HG02885 (cell line): ENCODE measurements around the gene NKD1.
"Not testable (repeated sequence)": the region's sequence is repeated elsewhere in the genome, so short reads cannot be mapped to it uniquely, and the experiment has no call there.

Experiments
- ATAC-seq: cut with Tn5 transposase; IDR thresholded peaks from one replicate; pipeline ENCODE4 v1.9.1; 2021; ENCODE audit warnings: mild to moderate bottlenecking; ENCODE audit not compliant: unreplicated experiment, poor library complexity

NKD1 gene, protein sequence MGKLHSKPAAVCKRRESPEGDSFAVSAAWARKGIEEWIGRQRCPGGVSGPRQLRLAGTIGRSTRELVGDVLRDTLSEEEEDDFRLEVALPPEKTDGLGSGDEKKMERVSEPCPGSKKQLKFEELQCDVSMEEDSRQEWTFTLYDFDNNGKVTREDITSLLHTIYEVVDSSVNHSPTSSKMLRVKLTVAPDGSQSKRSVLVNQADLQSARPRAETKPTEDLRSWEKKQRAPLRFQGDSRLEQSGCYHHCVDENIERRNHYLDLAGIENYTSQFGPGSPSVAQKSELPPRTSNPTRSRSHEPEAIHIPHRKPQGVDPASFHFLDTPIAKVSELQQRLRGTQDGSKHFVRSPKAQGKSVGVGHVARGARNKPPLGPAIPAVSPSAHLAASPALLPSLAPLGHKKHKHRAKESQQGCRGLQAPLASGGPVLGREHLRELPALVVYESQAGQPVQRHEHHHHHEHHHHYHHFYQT

DNA sequence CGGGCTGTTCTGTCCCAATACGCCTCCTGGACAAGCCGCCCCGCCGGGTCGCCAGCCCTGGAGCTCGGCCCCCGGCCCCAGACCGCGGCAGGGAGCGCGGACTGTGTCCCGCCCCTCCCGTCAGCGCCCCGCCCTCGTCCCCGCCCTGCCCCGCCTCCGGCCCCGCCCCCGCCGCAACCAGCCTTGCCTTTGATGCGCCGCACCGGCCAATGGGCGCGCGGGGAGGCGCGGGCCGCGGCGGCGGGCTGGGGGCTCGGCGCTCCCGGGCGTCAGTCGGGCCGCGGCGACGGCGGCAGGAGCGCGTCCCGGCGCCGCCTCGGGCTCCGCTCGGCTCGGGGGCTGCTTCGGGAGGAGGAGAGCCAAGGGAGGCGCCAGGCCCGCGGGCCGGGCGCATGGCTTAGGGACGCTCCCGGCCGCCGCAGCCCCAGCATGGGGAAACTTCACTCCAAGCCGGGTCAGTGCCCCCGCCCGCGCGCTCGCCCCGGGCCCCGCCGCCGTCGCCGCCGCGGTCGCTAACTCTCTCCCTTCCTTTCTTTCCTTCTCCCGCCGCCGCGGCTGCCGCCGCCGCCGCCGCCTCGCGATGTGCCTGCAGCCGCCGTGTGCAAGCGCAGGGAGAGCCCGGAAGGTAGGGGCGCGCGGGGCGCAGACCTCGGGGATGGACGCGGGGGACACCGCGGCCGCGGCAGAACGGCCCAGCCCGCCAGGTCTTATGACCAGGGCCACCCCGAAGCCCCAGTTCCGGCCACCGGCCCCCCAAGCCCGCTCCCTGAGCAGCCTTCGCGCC lies at the start of gene NKD1:
Gene NKD1 (plus strand): TSS at position 272 of the 784 bp plus-strand sequence. CDS start 158 bp downstream, at position 430.
- ATAC-seq, result peak; percentile 86

DNA sequence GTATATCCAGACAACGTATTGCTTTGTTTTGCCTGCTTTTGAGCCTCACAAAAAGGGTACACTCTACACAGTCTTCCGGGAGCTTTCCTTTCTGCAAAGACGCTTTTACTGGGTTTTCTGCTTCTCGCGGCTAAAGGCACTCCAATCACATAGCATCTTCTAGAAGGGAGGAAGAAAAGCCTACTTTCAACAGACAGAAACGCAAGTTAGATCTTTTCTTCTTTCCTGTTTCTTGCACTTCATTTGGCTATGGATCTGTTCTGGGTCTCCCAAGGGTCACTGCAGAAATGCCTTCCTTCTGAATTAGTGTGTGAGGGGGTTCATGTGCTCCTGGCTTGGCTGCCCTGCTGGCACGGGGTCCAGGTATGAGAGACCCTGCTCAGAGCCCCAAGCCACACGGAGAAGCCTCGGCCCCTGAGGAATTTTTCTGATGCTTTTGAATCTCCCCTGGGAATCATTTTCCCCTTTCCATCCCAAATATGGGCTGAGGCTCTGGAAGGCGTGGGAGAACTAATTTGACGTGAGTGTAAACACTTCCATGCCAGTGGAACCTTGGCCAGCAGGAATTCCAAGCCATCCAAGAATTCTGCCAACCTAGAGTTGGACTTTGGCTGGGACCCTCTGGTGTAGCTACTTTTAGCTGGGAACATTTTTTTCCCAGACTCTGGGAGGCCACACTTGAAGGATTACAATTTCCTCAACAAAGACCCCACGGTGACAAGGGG lies 49.6 kb upstream of the NKD1 start:
- ATAC-seq, result no peak

DNA sequence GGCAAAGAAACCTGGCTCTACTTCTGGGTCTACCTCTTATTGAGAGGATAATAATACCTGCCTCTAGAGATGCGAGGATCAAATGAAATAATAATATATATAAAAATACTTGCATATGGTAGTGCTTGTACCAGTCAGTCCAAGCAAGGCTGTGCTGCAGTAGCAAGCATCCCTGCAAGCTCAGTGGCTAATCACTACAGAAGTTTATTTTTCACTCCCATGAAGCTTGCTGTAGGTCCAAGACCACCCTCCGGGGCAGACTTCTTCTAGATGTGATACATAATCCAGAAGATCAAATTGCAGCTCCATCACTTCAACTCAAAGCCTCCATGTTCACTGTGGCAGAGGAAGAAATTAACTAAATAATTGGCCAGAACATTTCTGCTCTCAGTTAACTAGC lies 48.9 kb upstream of the NKD1 start:
- no peak for ATAC-seq

DNA sequence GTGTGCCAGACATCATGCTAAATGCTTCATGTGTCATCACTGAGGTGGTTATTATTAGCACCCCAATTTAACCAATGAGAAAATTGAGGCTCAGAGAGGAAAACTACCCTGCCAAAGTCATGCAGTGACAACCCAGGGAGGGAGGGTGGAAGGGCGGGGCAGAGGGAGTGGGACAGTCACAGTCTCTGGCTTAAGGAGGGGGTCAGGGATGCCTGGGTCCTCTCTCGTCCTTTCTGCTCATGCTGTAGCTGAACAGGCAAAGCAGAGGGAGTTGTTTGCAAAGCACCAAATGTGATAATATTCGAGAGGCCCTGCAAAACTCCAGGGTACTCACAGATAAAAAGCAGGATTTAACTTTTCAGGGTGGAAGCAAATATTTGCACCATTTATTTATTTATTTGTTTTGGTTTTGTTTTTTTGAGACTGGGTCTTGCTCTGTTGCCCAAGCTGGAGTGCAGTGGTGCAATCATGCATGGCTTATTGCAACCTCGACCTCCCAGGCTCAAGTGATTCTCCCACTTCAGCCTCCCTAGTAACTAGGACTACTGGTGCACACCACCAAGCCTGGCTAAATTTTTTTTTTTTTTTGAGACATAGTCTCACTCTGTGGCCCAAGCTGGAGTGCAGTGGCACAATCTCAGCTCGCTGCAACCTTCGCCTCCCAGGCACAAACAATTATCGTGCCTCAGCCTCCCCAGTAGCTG lies 47.9 kb upstream of the NKD1 start:
- ATAC-seq, result no peak

DNA sequence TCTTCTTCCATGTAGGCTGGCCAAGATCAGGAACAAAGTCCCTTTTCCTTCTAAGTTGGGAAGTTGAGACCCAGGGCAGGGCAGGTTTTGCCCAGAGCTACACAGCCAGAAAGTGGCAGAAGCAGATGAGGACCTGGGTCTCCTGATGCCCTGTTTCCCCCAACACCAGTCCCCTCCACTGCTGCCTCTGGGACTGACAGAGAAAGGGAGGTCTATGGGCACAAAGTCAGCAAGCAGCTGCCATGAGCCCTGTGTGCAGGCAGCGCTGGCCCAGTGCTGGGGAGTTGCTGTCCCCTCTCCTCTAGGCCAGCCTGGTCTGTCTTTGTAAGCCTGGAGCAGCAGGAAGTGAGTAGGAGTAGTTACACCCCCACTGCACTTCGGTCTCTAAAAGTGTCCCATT lies 46.9 kb upstream of the NKD1 start:
- ATAC-seq, result no peak

DNA sequence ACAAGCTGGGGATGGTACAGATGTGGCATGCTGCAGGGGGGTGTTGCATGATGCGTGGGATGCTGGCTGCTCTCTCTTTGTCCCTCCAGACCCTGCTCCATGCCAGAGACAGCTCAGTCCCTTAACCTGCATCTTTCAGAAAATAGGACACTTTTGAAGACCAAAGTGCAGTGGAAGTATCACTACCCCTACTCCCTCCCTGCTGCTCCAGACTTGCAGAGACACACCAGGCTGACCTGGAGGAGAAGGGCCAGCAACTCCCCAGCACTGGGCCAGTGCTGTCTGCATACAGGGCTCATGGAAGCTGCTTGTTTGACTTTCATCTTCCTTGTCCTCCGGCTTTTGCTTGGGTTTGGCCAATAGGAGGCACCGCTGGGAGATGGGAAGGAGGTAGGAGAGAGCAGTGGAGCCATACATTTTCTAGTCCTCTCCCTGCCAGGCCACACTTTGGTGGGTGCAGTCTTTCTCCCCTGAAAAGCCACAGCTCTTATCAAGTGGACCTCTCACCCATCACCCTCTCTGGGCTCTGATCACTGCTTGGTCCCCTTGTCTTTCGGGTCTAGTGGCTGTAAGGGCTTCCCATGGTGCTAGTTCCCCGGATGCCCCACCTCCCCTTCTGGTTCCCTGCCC lies 46.1 kb upstream of the NKD1 start:
- no peak for ATAC-seq

DNA sequence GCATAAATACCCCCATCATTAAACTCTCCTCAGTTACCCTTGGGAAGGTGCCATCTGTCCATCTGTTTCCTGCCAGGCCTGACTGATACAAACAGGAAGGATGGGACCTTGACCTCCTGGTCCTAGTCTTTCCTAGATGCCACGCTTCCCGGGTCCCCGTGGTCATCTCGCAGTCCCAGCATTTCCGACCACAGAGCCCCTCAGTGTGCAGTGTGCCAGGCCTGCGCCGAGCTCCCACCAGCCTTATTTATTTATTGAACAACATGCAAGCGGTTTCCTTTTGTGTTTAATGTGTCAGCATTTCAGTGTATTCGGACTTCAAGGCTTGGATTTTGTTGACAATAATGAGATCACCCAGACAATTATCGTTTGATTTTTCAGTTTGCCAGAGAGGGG lies 45.6 kb upstream of the NKD1 start:
- no peak for ATAC-seq

DNA sequence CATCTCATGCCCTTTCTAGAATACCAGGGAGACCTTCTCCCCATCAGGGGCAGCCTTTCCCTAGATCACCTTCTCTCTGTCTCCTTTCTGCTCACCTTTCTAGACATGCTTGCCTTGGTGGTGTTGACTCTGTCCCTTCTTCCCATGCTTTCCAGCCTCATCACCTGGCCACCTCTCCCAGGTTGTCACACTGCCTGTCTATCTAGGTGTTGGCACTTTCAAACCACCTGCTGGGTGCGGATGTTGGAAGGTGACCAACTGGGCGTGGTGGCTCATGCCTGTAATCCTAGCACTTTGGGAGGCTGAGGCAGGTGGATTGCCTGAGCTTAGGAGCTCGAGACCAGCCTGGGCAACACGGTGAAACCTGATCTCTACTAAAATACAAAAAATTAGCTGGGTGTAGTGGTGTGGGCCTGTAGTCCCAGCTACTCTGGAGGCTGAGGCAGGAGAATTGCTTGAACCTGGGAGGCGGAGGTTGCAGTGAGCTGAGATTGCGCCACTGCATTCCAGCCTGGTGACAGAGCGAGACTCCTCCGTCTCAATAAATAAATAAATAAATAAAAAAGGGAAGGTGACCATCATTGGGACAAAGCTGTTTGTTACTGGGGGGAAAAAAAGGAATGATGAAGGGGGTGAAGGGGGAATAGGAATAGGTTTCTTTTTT lies 44.2 kb upstream of the NKD1 start:
- not testable (repeated sequence) for ATAC-seq

DNA sequence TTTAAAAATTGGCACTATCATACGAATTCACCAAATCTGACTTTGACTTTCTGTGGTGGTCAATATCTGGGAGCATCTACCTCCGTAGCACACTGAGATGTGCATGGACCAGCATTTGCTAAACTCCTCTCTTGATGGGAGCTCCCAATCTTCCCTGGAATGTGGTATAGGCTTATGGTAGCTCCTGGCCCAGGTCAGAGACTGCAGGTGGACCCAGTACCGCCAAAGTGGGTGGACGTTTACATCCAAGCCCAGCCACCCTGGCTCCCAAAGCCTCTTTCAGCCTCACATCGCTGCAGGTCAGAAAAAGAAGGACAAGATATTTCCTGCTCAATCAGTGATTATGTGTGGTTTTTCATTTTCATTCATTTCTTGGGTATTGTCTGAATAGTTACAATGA lies 43.1 kb upstream of the NKD1 start:
- no peak for ATAC-seq

DNA sequence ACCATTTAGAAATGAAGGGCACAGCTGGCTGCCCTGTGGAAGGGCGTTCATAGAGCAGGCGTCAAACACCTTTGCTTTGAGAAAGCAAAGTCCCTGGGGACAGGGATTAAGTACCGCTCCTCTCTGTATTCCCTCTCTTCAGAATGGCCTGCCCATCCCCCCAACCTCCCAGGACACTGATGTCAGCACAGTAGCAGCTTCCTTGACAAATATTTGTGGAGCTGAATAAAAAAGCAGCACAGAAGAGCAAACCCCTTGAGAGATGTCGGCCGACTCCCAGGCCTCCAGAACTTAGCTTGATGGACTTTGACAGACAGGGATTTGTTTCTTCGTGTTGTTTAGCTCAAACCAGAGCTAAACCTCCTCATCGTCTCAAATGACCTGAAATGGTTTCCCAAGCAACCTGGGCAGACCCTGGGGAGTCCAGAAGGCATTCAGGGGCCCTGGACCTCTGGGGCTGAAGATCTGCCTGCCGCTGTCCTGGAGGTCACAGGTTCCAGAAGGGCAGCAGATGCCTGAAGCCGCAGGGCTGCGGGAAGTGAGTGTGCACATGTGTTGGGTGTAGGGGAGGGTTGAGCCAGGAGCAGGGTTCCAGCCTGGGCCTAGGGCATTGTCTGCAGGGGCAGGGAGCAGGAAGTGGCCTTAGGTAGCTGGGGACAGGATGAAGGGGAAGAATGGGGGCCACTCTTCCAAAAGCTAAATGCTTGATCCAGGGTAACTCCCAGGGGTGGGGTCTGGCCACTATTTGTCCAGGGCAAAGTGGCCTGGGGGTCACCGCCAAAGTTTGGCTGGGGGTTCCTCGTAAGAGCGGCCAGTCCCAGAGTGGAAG lies 42.3 kb upstream of the NKD1 start:
- ATAC-seq, result no peak

DNA sequence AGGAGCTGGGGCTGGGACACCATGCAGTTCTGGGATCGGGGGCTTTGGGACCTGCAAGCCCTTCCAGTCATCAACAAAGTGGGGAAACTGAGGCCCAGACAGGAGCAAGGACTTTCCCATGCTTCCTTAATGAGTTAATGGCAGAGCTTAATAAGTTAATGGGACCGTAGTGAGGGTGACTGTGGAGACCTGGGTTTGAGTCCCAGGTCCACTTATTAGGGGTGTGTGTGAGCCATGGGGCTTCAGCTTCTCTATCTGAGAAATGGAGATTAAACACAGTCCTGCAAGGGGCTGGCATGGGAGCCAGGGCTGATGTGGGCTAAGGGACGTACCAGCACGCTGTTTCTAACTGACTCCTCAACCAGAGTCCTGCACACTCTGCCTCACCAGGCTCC lies 41.7 kb upstream of the NKD1 start:
- no peak for ATAC-seq

DNA sequence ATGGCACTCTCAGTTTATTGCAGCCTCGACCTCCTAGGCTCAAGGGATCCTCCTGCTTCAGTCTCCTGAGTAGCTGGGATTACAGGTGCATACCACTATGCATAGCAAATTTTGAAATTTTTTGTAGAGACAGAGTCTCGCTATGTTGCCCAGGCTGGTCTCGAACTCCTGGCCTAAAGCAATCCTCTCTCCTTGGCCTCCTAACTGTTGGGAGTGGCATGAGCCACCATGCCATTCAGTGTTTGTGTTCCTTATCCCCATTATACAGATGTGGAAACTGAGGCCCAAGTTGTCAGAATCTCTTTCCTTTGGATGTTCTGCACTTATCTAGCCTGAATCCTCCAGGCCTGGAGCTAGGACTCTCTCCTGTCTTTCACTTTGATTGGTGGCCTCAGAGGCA lies 40.8 kb upstream of the NKD1 start:
- ATAC-seq, result no peak

DNA sequence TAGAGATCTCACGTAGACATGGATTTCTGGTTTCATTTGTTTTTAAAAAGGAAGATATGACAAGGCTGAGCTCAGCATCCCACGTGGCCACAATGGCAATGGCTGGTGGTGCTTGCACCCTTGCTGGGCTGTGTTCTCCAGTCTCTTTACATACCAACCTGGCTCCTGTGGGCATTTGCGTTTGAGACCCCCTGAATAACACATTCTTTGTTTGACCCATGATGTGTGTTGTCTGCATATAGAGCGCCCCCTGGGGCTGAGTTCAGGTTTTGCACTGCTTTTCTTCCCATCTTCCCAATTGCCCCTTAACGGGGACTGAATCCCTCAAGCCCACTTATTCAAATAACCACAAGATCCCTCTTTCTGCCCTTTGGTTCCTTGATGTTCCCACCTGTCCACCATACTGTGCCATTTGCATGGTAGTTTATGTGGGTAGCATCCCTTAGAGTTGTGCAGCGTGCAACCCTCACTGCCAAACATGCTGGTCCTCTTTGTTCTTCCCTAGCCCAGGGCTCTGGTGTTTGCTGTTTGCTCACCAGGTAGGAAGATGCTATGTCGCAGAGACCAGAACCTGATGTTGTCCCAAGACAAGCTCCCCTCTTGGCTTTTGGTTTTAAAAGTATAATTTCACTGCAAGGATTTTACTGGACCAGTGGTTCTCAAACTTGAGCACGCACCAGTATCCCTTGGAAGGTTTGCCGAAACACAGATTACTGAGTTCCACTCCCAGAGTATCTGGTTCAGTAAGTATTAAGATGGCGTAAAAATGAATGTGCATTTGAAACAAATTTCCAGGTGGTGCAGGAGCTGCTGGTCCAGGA lies 38.5 kb upstream of the NKD1 start:
- no peak for ATAC-seq

DNA sequence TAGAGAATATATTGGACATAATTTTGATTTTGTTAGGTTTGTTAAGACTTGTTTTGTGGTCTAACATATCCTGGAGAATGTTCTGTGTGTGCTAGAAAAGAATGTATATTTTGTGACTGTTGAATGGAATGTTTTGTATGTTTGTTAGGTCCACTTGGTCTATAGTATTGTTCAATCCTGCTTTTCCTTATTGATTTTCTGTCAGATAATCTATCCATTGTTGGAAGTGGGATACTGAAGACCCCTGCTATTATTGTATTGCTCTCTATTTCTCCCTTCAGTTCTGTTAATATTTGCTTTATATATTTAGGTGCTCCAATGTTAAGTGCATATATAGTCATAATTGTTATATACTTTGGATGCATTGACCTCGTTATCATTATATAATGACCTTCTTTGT lies 33.0 kb upstream of the NKD1 start:
- no peak for ATAC-seq

DNA sequence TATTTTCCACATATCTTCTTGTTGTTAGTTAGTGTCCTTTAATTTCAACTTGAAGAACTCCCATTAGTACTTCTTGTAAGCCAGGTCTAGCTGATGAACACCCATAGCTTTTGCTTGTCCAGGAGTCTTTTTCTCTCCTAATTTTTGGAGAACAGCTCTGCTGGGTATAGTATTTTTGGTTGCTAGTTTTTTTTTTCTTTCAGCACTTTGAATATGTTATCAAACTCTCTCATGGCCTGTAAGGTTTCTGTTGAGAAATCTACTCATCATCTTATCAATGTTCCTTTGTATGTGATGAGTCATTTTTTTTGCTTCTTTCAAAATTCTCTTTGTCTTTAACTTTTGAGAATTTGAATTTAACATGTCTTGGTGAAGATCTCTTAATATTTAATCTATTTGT lies 31.8 kb upstream of the NKD1 start:
- ATAC-seq, result no peak

DNA sequence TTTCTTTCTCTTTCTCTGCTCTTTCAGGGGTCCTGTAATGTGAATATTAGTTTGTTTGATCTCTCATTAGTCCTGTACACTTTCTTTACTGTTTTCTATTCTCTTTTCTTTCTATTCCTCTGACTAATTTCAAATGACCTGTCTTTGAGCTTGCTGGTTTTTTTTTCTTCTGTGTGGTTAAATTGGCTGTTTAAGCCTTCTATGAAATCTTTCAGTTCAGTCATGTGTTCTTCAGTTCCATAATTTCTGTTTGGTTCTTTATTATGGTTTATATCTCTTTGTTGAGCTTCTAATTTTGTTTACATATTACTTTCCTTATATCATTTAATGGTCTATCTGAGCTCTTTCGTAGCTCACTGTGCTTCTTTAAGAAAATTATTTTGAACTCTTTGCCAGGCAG lies 31.3 kb upstream of the NKD1 start:
- ATAC-seq, result no peak

DNA sequence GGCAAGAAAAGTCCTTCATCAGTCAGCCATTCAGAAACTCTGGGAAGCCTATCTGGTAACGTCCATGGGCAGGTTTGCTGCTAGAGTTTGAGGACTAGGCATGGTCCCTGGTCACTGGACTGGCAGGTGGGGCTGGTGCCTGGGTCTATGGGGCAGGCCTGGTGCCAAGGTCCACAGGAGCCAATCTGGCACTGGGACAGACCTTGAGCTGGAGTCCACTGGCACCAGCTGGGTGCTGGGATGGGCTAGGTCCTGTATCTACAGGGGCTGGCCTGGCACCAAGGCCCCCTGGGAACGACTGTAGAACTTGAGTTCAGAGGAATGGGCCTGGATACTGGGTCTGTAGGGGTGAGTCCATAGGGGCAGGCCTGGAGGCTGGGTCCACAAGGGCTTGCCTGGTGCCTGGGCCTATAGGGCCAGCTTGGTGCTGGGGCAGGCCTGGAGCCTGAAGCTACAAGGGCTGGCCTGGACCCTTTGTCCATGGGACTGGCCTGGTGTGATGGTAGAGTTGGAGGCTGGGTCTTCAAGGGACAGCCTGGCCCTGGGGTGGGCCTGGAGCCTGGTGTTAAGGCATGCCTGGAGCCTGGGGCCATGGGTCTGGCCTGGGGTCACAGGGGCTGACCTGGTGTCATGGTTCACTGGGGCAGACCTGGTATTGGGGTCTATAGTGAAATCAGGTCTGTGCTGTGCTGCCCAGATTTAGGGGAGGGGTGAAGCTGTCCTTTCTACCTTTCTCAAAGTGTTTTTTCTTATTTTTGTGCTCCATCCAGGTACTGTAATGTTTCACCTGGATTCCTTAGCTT lies 30.5 kb upstream of the NKD1 start:
- ATAC-seq, result no peak
